ENCODE measurements around the gene SHOC2.

GRCh38 chr10:111007486-111007885 is 88.1 kb downstream of the SHOC2 start:
- no peak for TF ChIP-seq HMGXB4 (CRISPR knock-in tag; IDR thresholded peaks at IDR 0.05)
- no peak for TF ChIP-seq MXI1 (IDR thresholded peaks at IDR 0.05; ENCODE audit: low read depth, low read length)
- no peak for TF ChIP-seq HNRNPLL (IDR thresholded peaks at IDR 0.05; ENCODE audit: low read depth, low read length, poor library complexity, severe bottlenecking)
- TF ChIP-seq HDGF (IDR thresholded peaks at IDR 0.05), result no peak
- TF ChIP-seq USF2 (CRISPR knock-in tag; IDR thresholded peaks at IDR 0.05), result no peak
- TF ChIP-seq ZNF644 (tag; IDR thresholded peaks at IDR 0.05; ENCODE audit: low read depth), result no peak
- TF ChIP-seq ZNF592 (IDR thresholded peaks at IDR 0.05), result no peak
- TF ChIP-seq POLR2AphosphoS5 (IDR thresholded peaks at IDR 0.05; ENCODE audit: control insufficient read depth, insufficient read depth, low read depth, low read length), result no peak
- TF ChIP-seq SIRT6 (IDR thresholded peaks at IDR 0.05; ENCODE audit: low read depth, low read length), result no peak
- TF ChIP-seq SNIP1 (IDR thresholded peaks at IDR 0.05; ENCODE audit: low read depth), result no peak
- no peak for TF ChIP-seq ZNF239 (CRISPR knock-in tag; IDR thresholded peaks at IDR 0.05)
- TF ChIP-seq ZSCAN29 (IDR thresholded peaks at IDR 0.05), result no peak
- TF ChIP-seq GATAD2A (IDR thresholded peaks at IDR 0.05), result no peak
- TF ChIP-seq ELF4 (CRISPR knock-in tag; IDR thresholded peaks at IDR 0.05), result no peak

Data from K562 (cell line).